Pons (tissue), 1 donor: Measurements from ENCODE around the gene ACMSD.
"Not testable (repeated sequence)": the region's sequence is repeated elsewhere in the genome, so short reads cannot be mapped to it uniquely, and the experiment has no call there.

Source experiments
- DNase-seq: peaks from one replicate; pipeline ENCODE4 v3.0.0-alpha.2; 2016; ENCODE audit warnings: low spot score

Gene ACMSD

GRCh38 chr2:134838143-134838620, at the start of gene ACMSD:
ACMSD (plus strand) TSS chr2:134838616; CDS start chr2:134838683, 67 bp downstream.
- DNase-seq: no peak

- no peak for DNase-seq
These were observed 47.9 kb upstream of the ACMSD start for GRCh38 chr2:134790487-134790886.

- DNase-seq: peak; percentile 46
These were observed 46.8 kb upstream of the ACMSD start for GRCh38 chr2:134791616-134792015.

- no peak for DNase-seq
These were observed 46.2 kb upstream of the ACMSD start for GRCh38 chr2:134792186-134792585.

GRCh38 chr2:134795765-134796164, 42.7 kb upstream of the ACMSD start:
- DNase-seq: no peak

- DNase-seq: no peak
These were observed 42.0 kb upstream of the ACMSD start for GRCh38 chr2:134796373-134796772.

- DNase-seq: no peak
These were observed 38.5 kb upstream of the ACMSD start for GRCh38 chr2:134799936-134800335.

- DNase-seq: no peak
These were observed 38.1 kb upstream of the ACMSD start for GRCh38 chr2:134800341-134800740.

- not testable (repeated sequence) for DNase-seq
These were observed 34.6 kb upstream of the ACMSD start for GRCh38 chr2:134803609-134804405.

- DNase-seq: no peak
These were observed 22.7 kb upstream of the ACMSD start for GRCh38 chr2:134815741-134816140.

- DNase-seq: no peak
These were observed 20.1 kb upstream of the ACMSD start for GRCh38 chr2:134818321-134818720.

- no peak for DNase-seq
These were observed 19.1 kb upstream of the ACMSD start for GRCh38 chr2:134819334-134819733.

- no peak for DNase-seq
These were observed 15.0 kb upstream of the ACMSD start for GRCh38 chr2:134823431-134823830.

GRCh38 chr2:134823832-134824231, 14.6 kb upstream of the ACMSD start:
- no peak for DNase-seq

GRCh38 chr2:134825716-134826115, 12.7 kb upstream of the ACMSD start:
- not testable (repeated sequence) for DNase-seq

GRCh38 chr2:134835471-134835870, 2.9 kb upstream of the ACMSD start:
- DNase-seq: no peak

- no peak for DNase-seq
These were observed 1.4 kb upstream of the ACMSD start for GRCh38 chr2:134836986-134837385.

GRCh38 chr2:134839649-134840048, 1.2 kb downstream of the ACMSD start:
- no peak for DNase-seq

GRCh38 chr2:134842930-134843490, 4.6 kb downstream of the ACMSD start:
- no peak for DNase-seq

- DNase-seq: no peak
These were observed 5.6 kb downstream of the ACMSD start for GRCh38 chr2:134843968-134844367.

GRCh38 chr2:134845028-134845427, 6.6 kb downstream of the ACMSD start:
- DNase-seq: no peak

GRCh38 chr2:134845719-134846118, 7.3 kb downstream of the ACMSD start:
- DNase-seq: no peak

GRCh38 chr2:134846213-134846612, 7.8 kb downstream of the ACMSD start:
- no peak for DNase-seq

GRCh38 chr2:134847582-134847981, 9.2 kb downstream of the ACMSD start:
- not testable (repeated sequence) for DNase-seq
